WTC11 (cell line): ENCODE measurements around the gene UBAP2. TPM values are rescaled to one million over a fixed set of nuclear protein-coding genes. Genes with fewer than 3 reads are reported as not detected.

ENCODE experiments used
- ATAC-seq: fragments of 200-7000 bp; cut with Tn5 transposase; 2 replicates; pipeline ENCODE4 v1.10.0; 2021; ENCODE audit warnings: mild to moderate bottlenecking, moderate library complexity
- CTCF ChIA-PET: fragments of 300-600 bp; sonication (Branson Sonifier 250); formaldehyde crosslinking; loops from one replicate; lab custom pipeline; 2021; ENCODE audit warnings: antibody characterized with exemption; lab: Charles Lee
- POLR2A ChIA-PET: fragments of 350-600 bp; sonication (Branson Sonifier 250); formaldehyde crosslinking; loops from one replicate; lab custom pipeline; 2021; ENCODE audit warnings: antibody characterized with exemption; lab: Charles Lee
- DNase-seq: peaks from one replicate; pipeline ENCODE4 v3.0.0; 2021; ENCODE audit warnings: low spot score
- H3K27ac Mint-ChIP-seq: 2 replicates; pipeline ENCODE4 v1.8.0; 2021; ENCODE audit warnings: mixed read lengths
- H3K27me3 Mint-ChIP-seq: 2 replicates; pipeline ENCODE4 v1.8.0; 2021; ENCODE audit warnings: low read depth, mild to moderate bottlenecking, moderate library complexity, mixed read lengths
- H3K36me3 Mint-ChIP-seq: 2 replicates; pipeline ENCODE4 v1.8.0; 2021; ENCODE audit warnings: mixed read lengths
- H3K4me1 Mint-ChIP-seq: 2 replicates; pipeline ENCODE4 v1.8.0; 2022; ENCODE audit warnings: mixed read lengths
- H3K4me3 Mint-ChIP-seq: 2 replicates; pipeline ENCODE4 v1.8.0; 2021; ENCODE audit warnings: mild to moderate bottlenecking, moderate library complexity, mixed read lengths
- H3K9me3 Mint-ChIP-seq: 2 replicates; pipeline ENCODE4 v1.8.0; 2021; ENCODE audit warnings: mixed read lengths
- ATF1 ChIP-seq: sonication (generic); formaldehyde crosslinking; IDR thresholded peaks from 2 replicates; pipeline ENCODE4 v1.8.1; 2023; ENCODE audit warnings: mild to moderate bottlenecking, moderate library complexity, missing genetic modification reagents
- ESRRA ChIP-seq: sonication (generic); formaldehyde crosslinking; IDR thresholded peaks from 2 replicates; pipeline ENCODE4 v1.8.1; 2022; ENCODE audit warnings: mild to moderate bottlenecking, missing genetic modification reagents, borderline replicate concordance
- FOXP1 ChIP-seq: sonication (generic); formaldehyde crosslinking; IDR thresholded peaks from 2 replicates; pipeline ENCODE4 v1.8.0; 2022; ENCODE audit warnings: missing genetic modification reagents, mild to moderate bottlenecking, moderate library complexity, borderline replicate concordance
- GRHL2 ChIP-seq: fragments of 250-450 bp; sonication (Bioruptor Pico); IDR thresholded peaks from 2 replicates; pipeline ENCODE4 v1.8.0; 2022; ENCODE audit warnings: mild to moderate bottlenecking, moderate library complexity; ENCODE audit not compliant: insufficient replicate concordance, severe bottlenecking
- GTF2I ChIP-seq: fragments of 250-450 bp; sonication (Bioruptor Pico); conservative IDR thresholded peaks from 2 replicates; pipeline ENCODE4 v1.4.0; 2021; ENCODE audit warnings: mild to moderate bottlenecking
- NFE2L1 ChIP-seq: sonication (generic); formaldehyde crosslinking; IDR thresholded peaks from 2 replicates; pipeline ENCODE4 v1.8.1; 2023; ENCODE audit warnings: missing genetic modification reagents
- NR2C2 ChIP-seq: sonication (generic); formaldehyde crosslinking; IDR thresholded peaks from 2 replicates; pipeline ENCODE4 v1.8.0; 2022; ENCODE audit warnings: mild to moderate bottlenecking, missing genetic modification reagents
- NR3C1 ChIP-seq: sonication (generic); formaldehyde crosslinking; conservative IDR thresholded peaks from 2 replicates; pipeline ENCODE4 v1.8.1; 2023; ENCODE audit warnings: low read depth, mild to moderate bottlenecking, missing genetic modification reagents
- RELA ChIP-seq: sonication (generic); formaldehyde crosslinking; IDR thresholded peaks from 2 replicates; pipeline ENCODE4 v1.8.1; 2022; ENCODE audit warnings: missing genetic modification reagents, mild to moderate bottlenecking, borderline replicate concordance
- SP1 ChIP-seq: sonication (generic); formaldehyde crosslinking; conservative IDR thresholded peaks from 2 replicates; pipeline ENCODE4 v1.8.1; 2022; ENCODE audit warnings: missing genetic modification reagents
- ZNF219 ChIP-seq: sonication (generic); formaldehyde crosslinking; IDR thresholded peaks from 2 replicates; pipeline ENCODE4 v1.8.0; 2023; ENCODE audit warnings: missing genetic modification reagents, mild to moderate bottlenecking, borderline replicate concordance
- ZNF232 ChIP-seq: sonication (generic); formaldehyde crosslinking; IDR thresholded peaks from 2 replicates; pipeline ENCODE4 v1.8.0; 2022; ENCODE audit warnings: mild to moderate bottlenecking, missing genetic modification reagents
- ZNF396 ChIP-seq: fragments of 250-450 bp; sonication (Bioruptor Pico); IDR thresholded peaks from 2 replicates; pipeline ENCODE4 v1.8.0; 2021; ENCODE audit warnings: mild to moderate bottlenecking, moderate library complexity, borderline replicate concordance
- total RNA-seq: library from RNA; stranded (reverse); gene quantifications from 3 replicates; pipeline ENCODE4 v1.2.3, GENCODE V29; 2021
- TF ChIP-seq, protein P1 (sequence below): sonication (generic); formaldehyde crosslinking; IDR thresholded peaks from 2 replicates; pipeline ENCODE4 v1.8.0; 2022; ENCODE audit warnings: mild to moderate bottlenecking, missing genetic modification reagents
- TF ChIP-seq, protein P2 (sequence below): fragments of 250-450 bp; sonication (Bioruptor Pico); IDR thresholded peaks from 2 replicates; pipeline ENCODE4 v1.9.0; 2021; ENCODE audit warnings: mild to moderate bottlenecking, borderline replicate concordance
- TF ChIP-seq, protein P3 (sequence below): sonication (generic); formaldehyde crosslinking; IDR thresholded peaks from 2 replicates; pipeline ENCODE4 v1.8.0; 2022; ENCODE audit warnings: missing genetic modification reagents

The UBAP2 gene
- total RNA-seq, 1 experiment from 2014 or later = 63.9 TPM

DNA sequence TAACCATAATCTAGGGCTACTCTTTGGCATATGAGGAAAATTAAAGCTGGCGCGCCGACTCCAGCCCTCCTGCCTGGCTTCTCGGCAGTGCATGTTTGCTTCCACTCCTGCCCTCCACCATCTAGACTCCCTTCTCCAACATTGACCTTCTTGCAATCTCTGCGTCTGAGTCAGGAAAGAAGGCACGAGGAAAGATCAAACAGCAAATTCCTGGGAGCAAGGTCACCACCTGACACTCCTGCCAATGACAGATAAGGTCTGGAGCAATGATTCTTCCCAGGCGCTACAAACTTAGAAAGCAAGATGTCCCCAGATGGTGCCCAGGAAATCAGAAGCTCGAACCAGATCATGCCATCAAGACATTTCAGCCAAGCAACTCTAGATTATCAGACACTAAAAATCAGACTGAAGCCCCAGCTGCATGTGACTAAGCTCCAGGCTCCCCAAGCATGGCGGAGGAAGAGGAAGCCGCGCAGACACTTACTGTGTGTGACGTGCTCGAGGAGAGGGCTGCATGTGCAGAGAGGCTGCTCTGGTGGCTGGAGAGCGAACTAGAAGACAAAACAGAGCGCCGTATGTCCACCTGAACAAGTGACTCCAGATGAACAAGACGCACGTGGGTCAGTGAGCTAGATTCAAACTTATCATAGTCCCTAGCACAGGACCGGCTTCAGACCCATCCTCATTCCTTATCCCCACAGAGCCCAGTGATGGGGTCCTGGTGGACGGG, 116.4 kb downstream of the UBAP2 start:
- TF ChIP-seq ESRRA = no peak
- TF ChIP-seq SP1 (CRISPR knock-in tag) = no peak
- TF ChIP-seq ZNF396 (CRISPR knock-in tag) = no peak
- TF ChIP-seq FOXP1 (CRISPR knock-in tag) = no peak
- no peak for TF ChIP-seq GTF2I (CRISPR knock-in tag)
- TF ChIP-seq ATF1 (CRISPR knock-in tag) = no peak
- no peak for TF ChIP-seq NR2C2 (CRISPR knock-in tag)
- TF ChIP-seq ZNF232 (CRISPR knock-in tag) = no peak
- POLR2A ChIA-PET = no interaction called here
- peaks cover 22% of the 10 kb centered on the region for H3K4me1 Mint-ChIP-seq
- peaks cover 84% of the 10 kb centered on the region for H3K36me3 Mint-ChIP-seq
- DNase-seq (no peak), ATAC-seq (no peak)
- CTCF ChIA-PET = no interaction called here
- no peak overlapping the region for H3K4me3 Mint-ChIP-seq
- H3K27me3 Mint-ChIP-seq = no peaks in the 10 kb centered on the region
- peak overlapping the region; percentile 47 for H3K27ac Mint-ChIP-seq
- H3K9me3 Mint-ChIP-seq = no peaks in the 10 kb centered on the region

DNA sequence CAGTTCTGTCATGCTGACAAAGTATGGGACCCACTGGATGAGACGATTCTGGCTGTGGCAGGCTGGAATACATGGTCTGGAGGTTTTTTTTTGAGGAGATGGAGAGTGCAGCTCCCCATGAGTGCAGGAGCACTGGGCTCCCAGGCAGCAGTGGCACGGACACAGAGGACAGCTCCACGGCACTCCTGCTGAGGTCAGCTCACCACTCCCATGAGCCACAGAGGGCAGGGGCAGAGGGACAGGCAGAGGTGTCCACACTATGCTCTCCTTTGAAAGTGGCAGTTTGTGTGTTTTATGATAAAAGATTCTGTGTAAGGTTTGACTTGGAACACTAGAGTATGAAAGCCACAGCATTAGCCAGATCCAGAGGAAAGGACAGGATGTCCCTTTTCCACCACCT, 117.4 kb downstream of the UBAP2 start:
- peaks cover 22% of the 10 kb centered on the region for H3K4me1 Mint-ChIP-seq
- DNase-seq = no peak
- CTCF ChIA-PET = no interaction called here
- no peak for ATAC-seq
- POLR2A ChIA-PET = no interaction called here
- TF ChIP-seq GRHL2 = no peak
- TF ChIP-seq NFE2L1 (CRISPR knock-in tag) = no peak
- no peak for TF ChIP-seq RELA (CRISPR knock-in tag)
- TF ChIP-seq, protein P1, sequence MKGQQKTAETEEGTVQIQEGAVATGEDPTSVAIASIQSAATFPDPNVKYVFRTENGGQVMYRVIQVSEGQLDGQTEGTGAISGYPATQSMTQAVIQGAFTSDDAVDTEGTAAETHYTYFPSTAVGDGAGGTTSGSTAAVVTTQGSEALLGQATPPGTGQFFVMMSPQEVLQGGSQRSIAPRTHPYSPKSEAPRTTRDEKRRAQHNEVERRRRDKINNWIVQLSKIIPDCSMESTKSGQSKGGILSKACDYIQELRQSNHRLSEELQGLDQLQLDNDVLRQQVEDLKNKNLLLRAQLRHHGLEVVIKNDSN (CRISPR knock-in tag) = no peak
- TF ChIP-seq, protein P2, sequence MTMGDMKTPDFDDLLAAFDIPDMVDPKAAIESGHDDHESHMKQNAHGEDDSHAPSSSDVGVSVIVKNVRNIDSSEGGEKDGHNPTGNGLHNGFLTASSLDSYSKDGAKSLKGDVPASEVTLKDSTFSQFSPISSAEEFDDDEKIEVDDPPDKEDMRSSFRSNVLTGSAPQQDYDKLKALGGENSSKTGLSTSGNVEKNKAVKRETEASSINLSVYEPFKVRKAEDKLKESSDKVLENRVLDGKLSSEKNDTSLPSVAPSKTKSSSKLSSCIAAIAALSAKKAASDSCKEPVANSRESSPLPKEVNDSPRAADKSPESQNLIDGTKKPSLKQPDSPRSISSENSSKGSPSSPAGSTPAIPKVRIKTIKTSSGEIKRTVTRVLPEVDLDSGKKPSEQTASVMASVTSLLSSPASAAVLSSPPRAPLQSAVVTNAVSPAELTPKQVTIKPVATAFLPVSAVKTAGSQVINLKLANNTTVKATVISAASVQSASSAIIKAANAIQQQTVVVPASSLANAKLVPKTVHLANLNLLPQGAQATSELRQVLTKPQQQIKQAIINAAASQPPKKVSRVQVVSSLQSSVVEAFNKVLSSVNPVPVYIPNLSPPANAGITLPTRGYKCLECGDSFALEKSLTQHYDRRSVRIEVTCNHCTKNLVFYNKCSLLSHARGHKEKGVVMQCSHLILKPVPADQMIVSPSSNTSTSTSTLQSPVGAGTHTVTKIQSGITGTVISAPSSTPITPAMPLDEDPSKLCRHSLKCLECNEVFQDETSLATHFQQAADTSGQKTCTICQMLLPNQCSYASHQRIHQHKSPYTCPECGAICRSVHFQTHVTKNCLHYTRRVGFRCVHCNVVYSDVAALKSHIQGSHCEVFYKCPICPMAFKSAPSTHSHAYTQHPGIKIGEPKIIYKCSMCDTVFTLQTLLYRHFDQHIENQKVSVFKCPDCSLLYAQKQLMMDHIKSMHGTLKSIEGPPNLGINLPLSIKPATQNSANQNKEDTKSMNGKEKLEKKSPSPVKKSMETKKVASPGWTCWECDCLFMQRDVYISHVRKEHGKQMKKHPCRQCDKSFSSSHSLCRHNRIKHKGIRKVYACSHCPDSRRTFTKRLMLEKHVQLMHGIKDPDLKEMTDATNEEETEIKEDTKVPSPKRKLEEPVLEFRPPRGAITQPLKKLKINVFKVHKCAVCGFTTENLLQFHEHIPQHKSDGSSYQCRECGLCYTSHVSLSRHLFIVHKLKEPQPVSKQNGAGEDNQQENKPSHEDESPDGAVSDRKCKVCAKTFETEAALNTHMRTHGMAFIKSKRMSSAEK = no peak
- TF ChIP-seq ZNF219 (CRISPR knock-in tag) = no peak
- no peak for TF ChIP-seq ESRRA
- TF ChIP-seq NR3C1 = no peak
- TF ChIP-seq, all 79 proteins: peak for 0
- Mint-ChIP-seq H3K4me3 (no peak overlapping the region), H3K9me3 (no peaks in the 10 kb centered on the region), H3K36me3 (peaks cover 80% of the 10 kb centered on the region), H3K27me3 (no peaks in the 10 kb centered on the region), H3K27ac (no peak overlapping the region; the same call in 1 of the 2 replicates)

DNA sequence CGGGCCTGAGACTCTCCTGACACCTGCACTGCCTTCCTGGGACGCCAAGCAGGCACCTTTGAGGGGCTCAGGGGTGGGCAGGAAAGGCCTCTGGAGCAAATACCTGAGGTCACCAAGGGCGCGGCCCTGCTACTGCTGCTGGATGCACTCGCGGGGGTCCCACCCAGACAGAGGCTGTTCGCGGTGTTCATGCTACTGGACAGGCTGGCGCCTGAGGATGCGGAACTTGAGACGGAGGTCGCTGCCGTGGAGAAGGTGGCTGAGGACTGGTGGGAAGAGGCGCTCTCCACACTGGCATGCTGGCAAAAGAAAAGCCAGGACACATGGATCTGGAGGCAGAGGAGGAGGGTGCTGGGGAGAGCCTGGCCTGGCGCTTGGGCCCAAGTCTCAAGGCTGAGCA, 121.0 kb downstream of the UBAP2 start:
- Mint-ChIP-seq H3K27me3 (no peaks in the 10 kb centered on the region), H3K36me3 (peaks cover 60% of the 10 kb centered on the region), H3K27ac (no peak overlapping the region), H3K4me3 (no peak overlapping the region), H3K4me1 (no peaks in the 10 kb centered on the region), H3K9me3 (no peaks in the 10 kb centered on the region)
- POLR2A ChIA-PET = no interaction called here
- TF ChIP-seq, protein P3, sequence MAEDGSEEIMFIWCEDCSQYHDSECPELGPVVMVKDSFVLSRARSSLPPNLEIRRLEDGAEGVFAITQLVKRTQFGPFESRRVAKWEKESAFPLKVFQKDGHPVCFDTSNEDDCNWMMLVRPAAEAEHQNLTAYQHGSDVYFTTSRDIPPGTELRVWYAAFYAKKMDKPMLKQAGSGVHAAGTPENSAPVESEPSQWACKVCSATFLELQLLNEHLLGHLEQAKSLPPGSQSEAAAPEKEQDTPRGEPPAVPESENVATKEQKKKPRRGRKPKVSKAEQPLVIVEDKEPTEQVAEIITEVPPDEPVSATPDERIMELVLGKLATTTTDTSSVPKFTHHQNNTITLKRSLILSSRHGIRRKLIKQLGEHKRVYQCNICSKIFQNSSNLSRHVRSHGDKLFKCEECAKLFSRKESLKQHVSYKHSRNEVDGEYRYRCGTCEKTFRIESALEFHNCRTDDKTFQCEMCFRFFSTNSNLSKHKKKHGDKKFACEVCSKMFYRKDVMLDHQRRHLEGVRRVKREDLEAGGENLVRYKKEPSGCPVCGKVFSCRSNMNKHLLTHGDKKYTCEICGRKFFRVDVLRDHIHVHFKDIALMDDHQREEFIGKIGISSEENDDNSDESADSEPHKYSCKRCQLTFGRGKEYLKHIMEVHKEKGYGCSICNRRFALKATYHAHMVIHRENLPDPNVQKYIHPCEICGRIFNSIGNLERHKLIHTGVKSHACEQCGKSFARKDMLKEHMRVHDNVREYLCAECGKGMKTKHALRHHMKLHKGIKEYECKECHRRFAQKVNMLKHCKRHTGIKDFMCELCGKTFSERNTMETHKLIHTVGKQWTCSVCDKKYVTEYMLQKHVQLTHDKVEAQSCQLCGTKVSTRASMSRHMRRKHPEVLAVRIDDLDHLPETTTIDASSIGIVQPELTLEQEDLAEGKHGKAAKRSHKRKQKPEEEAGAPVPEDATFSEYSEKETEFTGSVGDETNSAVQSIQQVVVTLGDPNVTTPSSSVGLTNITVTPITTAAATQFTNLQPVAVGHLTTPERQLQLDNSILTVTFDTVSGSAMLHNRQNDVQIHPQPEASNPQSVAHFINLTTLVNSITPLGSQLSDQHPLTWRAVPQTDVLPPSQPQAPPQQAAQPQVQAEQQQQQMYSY (CRISPR knock-in tag) = 0 out of 2 replicates have a peak, but pooled peaks have one; percentile 20
- TF ChIP-seq ZNF232 (CRISPR knock-in tag) = no peak
- no peak for DNase-seq
- CTCF ChIA-PET = interaction anchor here (0.6 kb wide), 1 partner anchor 127 kb away, joined by 3 read pairs; no protein-coding TSS in a partner anchor
- ATAC-seq = no peak
